Right atrium auricular region (tissue), 2 donors: Measurements from ENCODE around the gene CLCN4. TPM values are rescaled to one million over a fixed set of nuclear protein-coding genes. Genes with fewer than 3 reads are reported as not detected.

Source experiments
- DNase-seq: peaks from one replicate; pipeline ENCODE4 v3.0.0-alpha.2; 2019; ENCODE audit warnings: low spot score
- H3K27ac ChIP-seq, 2 donors: fragments of 200-600 bp; sonication (generic); 1 replicate in 1 of 2; 2 replicates in 1 of 2; pipeline ENCODE4 v1.5.1; 2016 to 2019
- H3K27me3 ChIP-seq, 2 donors: fragments of 200-600 bp; sonication (generic); one replicate each; pipeline versions ENCODE4 v1.5.1 to v1.6.0; 2017 to 2019
- H3K36me3 ChIP-seq: fragments of 200-600 bp; sonication (generic); one replicate; pipeline ENCODE4 v1.5.1; 2016
- H3K4me1 ChIP-seq, 2 donors: fragments of 200-600 bp; sonication (generic); one replicate each; pipeline versions ENCODE4 v1.5.1 to v1.6.0; 2017 to 2019
- H3K4me3 ChIP-seq, 2 donors: fragments of 200-600 bp; sonication (generic); 1 replicate in 1 of 2; 2 replicates in 1 of 2; pipeline ENCODE4 v1.5.1; 2017 to 2019; ENCODE audit warnings: mild to moderate bottlenecking in 1 of 2, moderate library complexity in 1 of 2
- H3K9me3 ChIP-seq, 2 donors: fragments of 200-600 bp; sonication (generic); one replicate each; pipeline ENCODE4 v1.5.1; 2019
- total RNA-seq, 2 donors: library from RNA; depleted of rRNA; stranded (reverse); fragments of >200 nt; gene quantifications; one replicate each; pipeline ENCODE4 v1.1.0, GENCODE V29; 2016
- TF ChIP-seq, protein P1 (sequence below), 2 donors: fragments of 200-600 bp; sonication (generic); IDR thresholded peaks; one replicate each; pipeline ENCODE4 v1.5.1; 2019; ENCODE audit warnings: antibody characterized with exemption in 2 of 2

The CLCN4 gene
- total RNA-seq, 2 donors from 2014 or later, result 15.6 to 37.6 TPM

GRCh38 chrX:10243106-10243505 is 86.3 kb downstream of the CLCN4 start:
- H3K36me3 ChIP-seq, result no peaks in the 10 kb centered on the region
- H3K4me1 ChIP-seq, result no peaks in the 10 kb centered on the region
- H3K4me3 ChIP-seq, result no peak overlapping the region
- H3K9me3 ChIP-seq, result no peaks in the 10 kb centered on the region
- no peak overlapping the region for H3K27ac ChIP-seq
- H3K27me3 ChIP-seq, result no peaks in the 10 kb centered on the region
- TF ChIP-seq, protein P1, sequence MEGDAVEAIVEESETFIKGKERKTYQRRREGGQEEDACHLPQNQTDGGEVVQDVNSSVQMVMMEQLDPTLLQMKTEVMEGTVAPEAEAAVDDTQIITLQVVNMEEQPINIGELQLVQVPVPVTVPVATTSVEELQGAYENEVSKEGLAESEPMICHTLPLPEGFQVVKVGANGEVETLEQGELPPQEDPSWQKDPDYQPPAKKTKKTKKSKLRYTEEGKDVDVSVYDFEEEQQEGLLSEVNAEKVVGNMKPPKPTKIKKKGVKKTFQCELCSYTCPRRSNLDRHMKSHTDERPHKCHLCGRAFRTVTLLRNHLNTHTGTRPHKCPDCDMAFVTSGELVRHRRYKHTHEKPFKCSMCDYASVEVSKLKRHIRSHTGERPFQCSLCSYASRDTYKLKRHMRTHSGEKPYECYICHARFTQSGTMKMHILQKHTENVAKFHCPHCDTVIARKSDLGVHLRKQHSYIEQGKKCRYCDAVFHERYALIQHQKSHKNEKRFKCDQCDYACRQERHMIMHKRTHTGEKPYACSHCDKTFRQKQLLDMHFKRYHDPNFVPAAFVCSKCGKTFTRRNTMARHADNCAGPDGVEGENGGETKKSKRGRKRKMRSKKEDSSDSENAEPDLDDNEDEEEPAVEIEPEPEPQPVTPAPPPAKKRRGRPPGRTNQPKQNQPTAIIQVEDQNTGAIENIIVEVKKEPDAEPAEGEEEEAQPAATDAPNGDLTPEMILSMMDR (IDR thresholded peaks at IDR 0.05), result no peak
- no peak for DNase-seq

DNA sequence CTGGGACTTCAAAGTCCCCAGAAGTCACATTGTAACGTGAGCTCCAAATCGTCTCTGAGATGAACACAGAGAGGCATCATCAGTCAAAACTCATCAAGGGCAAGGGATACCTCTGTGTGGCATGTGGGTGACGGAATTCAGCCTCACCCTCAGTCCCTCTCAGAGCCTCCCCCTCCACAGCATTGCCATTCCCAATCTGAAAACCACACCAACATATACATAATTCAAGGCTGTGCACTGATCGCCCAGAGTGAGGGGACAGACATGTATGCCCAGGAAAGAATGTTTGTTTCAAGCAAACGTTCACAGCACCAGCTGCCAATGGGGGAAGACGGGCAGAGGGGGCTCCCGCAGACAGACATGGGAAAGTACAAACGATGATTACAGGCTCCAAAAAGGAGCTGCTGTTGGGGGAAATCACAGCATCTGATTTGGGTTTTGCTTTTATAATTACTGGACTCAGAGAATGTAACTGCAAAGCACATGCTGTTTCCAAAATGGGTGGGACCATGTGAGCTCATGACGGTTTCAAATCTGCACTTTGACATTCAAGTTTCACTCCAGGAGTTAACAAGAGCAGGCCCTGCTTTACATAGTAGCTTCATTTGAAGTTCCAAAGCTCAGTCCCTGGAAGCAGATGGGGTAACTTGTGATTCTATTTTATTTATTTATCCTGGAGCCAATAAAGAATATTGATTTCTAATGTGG is 88.3 kb downstream of the CLCN4 start:
- Histone ChIP-seq H3K27ac (no peak overlapping the region), H3K4me3 (no peak overlapping the region), H3K9me3 (no peaks in the 10 kb centered on the region), H3K36me3 (no peaks in the 10 kb centered on the region), H3K27me3 (no peaks in the 10 kb centered on the region), H3K4me1 (no peaks in the 10 kb centered on the region)
- DNase-seq, result no peak
- TF ChIP-seq, protein P1 (IDR thresholded peaks at IDR 0.05), result no peak

DNA sequence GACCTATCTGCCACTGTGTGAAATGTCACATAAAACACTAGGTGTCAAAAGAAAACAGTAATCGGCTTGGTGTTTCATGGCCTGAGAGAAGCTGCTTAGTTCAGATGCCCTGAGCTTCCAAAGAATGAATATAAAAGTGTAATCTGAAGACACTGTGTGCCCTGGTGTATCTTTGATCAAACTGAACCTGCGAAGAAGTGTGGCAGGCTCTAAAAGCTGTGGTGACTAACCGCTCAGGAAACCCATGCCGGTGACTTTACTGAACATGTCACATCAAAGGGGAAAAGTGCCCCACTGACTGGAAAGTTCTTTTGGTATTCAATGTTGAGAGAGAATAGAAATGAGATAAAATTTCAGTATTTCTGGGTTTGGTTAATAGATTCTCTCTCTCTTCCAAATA is 89.1 kb downstream of the CLCN4 start:
- TF ChIP-seq, protein P1 (IDR thresholded peaks at IDR 0.05), result no peak
- Histone ChIP-seq H3K27me3 (no peaks in the 10 kb centered on the region), H3K27ac (no peak overlapping the region), H3K4me1 (no peaks in the 10 kb centered on the region), H3K36me3 (no peaks in the 10 kb centered on the region), H3K9me3 (no peaks in the 10 kb centered on the region), H3K4me3 (no peak overlapping the region)
- no peak for DNase-seq

DNA sequence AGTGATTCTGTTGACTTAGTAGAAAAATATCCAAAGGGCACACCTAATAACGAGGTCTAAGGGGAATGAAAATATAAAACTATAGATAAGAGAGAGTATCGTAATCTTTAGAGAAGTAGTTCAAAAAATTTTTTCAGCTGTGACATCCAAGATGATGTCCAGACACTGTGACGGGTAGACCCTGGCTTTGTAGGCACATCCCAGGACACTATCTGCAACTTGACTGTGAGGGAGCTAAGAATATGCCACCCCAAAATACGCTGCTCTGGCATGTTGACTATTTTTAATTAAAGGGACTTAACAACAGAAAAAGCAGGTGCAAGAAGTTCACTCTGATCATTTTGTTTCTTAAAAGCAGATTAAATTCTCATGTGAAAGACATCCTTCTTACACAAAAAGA is 89.5 kb downstream of the CLCN4 start:
- no peak for DNase-seq
- Histone ChIP-seq H3K27me3 (no peaks in the 10 kb centered on the region), H3K4me1 (no peaks in the 10 kb centered on the region), H3K27ac (no peak overlapping the region), H3K36me3 (no peaks in the 10 kb centered on the region), H3K4me3 (no peak overlapping the region), H3K9me3 (no peaks in the 10 kb centered on the region)
- TF ChIP-seq, protein P1 (IDR thresholded peaks at IDR 0.05), result no peak

- no peaks in the 10 kb centered on the region for H3K36me3 ChIP-seq
- no peaks in the 10 kb centered on the region for H3K4me1 ChIP-seq
- H3K9me3 ChIP-seq, result no peaks in the 10 kb centered on the region
- TF ChIP-seq, protein P1 (IDR thresholded peaks at IDR 0.05), result no peak
- H3K4me3 ChIP-seq, result no peak overlapping the region
- no peak overlapping the region for H3K27ac ChIP-seq
- no peaks in the 10 kb centered on the region for H3K27me3 ChIP-seq
- DNase-seq, result no peak
Measured at GRCh38 chrX:10246846-10247245, 90.1 kb downstream of the CLCN4 start.

DNA sequence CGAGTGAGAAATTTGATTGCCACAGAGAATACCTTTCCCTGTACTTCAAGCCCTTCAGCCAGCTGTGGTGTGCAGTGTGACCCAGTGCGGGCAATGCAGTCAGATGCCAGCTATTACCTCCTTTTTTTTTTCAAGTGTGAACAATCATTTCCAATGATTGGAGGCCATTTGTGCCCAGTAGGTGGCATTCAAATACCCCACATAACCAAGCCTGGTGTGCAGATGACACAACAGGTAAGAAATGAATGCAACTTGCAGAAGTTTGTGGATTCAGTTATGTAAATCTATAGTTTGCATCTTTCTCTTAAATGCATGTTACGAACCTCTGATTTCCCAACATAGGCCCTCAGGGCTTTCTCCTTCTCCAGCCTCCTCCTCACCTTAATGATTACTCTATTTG is 98.0 kb downstream of the CLCN4 start:
- TF ChIP-seq, protein P1 (IDR thresholded peaks at IDR 0.05), result no peak
- H3K27me3 ChIP-seq, result no peaks in the 10 kb centered on the region
- no peak for DNase-seq
- H3K9me3 ChIP-seq, result no peaks in the 10 kb centered on the region
- no peak overlapping the region for H3K27ac ChIP-seq
- H3K4me3 ChIP-seq, result no peak overlapping the region
- no peaks in the 10 kb centered on the region for H3K4me1 ChIP-seq
- no peaks in the 10 kb centered on the region for H3K36me3 ChIP-seq
